Activated CD8-positive, alpha-beta memory T cell treated with anti-CD3 and anti-CD28 coated beads for 1 hour (primary cell): Measurements from ENCODE around the gene ELOF1.
A peak's percentile ranks its signal among the peaks of the same experiment; 100 is the strongest.

Experiments
- DNase-seq, 2 donors: peaks; one replicate each; pipeline ENCODE4 v3.0.0-alpha.2; 2020; ENCODE audit warnings: low read depth in 1 of 2; ENCODE audit errors: extremely low read depth in 1 of 2

Gene ELOF1

GRCh38 chr19:11535792-11536595 is 23.0 kb downstream of the ELOF1 start:
- peak; percentile 53 to 77 for DNase-seq

DNA sequence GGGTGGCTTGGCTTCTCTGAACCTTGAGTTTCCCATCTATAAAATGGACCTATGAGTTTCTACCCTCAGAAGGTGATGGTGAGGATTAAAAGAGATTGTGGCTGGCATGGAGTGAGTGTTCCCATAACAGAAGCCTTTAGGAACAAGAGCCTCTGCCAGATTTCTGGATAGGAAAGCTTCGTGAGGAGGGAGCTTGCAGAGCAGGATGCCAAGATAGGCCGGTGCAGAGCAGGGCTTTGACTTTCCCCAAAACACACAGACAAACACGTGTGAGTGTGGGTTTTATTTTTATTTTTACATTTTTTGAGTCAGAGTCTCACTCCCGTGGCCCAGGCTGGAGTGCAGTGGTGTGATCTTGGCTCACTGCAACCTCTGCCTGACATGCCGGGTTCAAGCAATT is 24.1 kb downstream of the ELOF1 start:
- no peak for DNase-seq

GRCh38 chr19:11534538-11534937 is 24.5 kb downstream of the ELOF1 start:
- DNase-seq, result no peak

DNA sequence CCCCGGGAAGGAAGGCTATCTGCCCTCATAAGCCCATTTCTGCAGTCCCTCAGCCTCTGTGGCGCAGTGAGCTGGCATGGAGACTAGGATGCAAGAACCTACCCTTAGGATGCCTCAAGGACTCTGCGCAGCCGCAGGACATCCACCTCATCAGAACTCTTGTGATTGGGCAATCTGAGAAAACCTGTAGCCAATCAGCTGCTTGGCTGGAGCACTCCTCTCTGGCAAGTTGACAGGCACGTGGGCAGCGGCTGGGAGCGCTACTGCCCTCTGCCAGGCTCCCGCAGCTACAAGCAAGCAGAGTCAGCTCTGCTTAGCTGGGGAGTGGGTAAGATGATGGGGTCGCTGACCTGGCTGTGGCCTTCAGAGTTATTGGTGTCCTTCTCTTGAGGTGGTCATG is 28.6 kb downstream of the ELOF1 start:
- DNase-seq, result no peak

DNA sequence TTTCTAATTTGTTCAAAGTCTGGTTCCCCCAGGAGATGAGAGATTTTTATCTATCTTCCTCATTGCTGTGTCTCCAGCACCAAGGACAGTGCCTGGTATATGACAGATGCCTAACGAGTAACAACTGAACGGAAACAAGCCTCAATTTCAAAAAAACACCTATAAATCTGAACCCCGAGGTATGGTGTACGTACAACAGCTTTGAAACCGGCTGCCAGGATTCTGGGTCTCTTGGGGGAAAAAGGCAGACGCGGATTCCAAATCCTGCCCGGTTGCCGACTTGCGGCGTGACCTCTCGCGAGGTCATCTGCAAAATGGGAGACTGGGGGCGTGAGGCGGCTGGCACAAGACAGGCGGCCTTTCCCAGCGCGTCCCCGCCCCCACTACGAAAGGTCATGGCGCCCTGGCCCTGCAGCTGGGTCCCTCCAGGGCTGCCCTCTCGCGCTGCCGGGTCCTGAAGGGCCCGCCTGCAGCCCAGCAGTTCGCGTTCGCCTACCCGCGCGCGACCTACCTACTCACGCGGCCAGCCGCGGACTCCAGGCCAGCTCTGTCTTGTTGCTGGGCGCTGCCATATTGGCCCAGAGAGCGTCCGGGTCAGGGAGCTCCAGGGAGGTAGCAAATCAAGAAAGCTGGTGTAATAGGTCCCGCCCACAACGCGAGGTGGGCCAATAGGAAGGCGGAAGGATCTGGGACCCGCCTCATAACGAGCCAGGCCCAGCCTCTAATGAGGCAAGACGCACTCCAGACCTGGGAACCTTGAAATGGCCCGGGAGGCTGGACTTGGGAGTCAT is 30.3 kb downstream of the ELOF1 start, which contains the start of gene ECSIT:
TSS of gene ECSIT (minus strand) at position 584 of the 791 bp plus-strand sequence. CDS start 9,964 bp downstream, outside the sequence.
- DNase-seq, result peak; percentile 78 to 79

- no peak for DNase-seq
Observed at GRCh38 chr19:11519138-11519537, 39.9 kb downstream of the ELOF1 start.

- DNase-seq, result no peak
Observed at GRCh38 chr19:11513946-11514345, 45.1 kb downstream of the ELOF1 start.

GRCh38 chr19:11510444-11510843 is 48.6 kb downstream of the ELOF1 start:
- no peak for DNase-seq

DNA sequence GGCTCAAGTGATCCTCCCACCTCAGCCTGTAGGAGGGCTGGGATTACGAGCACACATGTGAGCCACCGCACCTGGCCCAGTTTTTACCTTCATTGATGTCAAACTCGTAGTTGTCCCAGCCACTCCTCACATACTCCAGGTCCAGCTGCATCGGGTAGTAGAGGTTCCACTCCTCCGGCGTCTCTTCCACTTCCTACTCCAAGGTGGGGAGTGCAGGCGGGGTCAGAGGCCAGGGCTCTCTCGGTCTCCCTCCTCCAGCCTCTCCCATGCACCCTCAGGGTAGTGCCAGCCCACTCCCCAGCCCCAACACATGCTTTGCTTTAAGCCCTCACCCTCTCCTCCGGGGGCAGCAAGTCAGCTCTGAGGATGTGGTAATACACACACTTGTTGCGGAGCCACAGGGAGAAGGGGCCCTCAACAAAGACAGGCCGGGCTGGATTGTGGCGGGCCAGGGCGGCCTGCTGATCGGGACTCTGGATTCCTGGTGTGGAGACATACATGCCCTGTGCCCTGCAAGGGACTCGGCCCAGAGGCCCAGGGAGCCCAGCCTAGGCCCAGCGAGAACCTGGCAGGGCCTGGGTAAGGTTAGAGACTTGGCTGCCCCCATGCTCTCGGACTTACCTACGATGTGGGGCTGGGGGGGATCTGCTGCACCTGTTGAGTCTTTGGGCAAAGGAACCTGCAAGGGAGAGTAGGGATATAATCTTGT is 51.5 kb downstream of the ELOF1 start:
- DNase-seq, result no peak

GRCh38 chr19:11506967-11507366 is 52.1 kb downstream of the ELOF1 start:
- DNase-seq, result no peak

- no peak for DNase-seq
Observed at GRCh38 chr19:11506101-11506555, 52.9 kb downstream of the ELOF1 start.

- peak; percentile 88 to 91 for DNase-seq
Observed at GRCh38 chr19:11505504-11506100, 53.4 kb downstream of the ELOF1 start, which contains the start of gene ZNF653. ZNF653 (minus strand) TSS chr19:11505839; CDS start chr19:11505786, 53 bp downstream.

DNA sequence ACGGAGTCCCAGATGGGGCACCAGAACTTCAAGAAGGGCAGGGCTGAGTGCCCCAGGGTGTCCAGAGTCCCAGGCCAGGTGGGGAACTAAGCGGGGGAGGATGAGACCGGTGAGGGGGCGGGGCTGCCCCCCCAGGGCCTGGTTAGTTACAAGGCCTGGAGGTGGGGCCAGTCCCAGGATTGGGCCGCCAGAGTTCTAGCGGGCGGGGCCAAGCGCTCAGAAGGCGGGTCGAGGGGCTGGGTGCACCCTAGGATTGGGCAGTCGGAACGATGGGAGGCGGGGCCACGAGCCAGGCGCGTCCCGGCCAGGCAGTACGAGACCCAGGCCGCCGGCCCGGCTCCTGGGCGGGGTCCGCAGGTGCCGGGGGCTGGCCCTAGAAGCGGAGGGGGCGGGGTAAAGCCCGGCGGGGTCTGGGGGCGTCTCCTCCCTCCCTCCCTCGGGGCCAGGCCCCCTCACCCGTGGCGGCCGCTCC is 54.0 kb downstream of the ELOF1 start:
- DNase-seq, result peak; percentile 90 to 94

DNA sequence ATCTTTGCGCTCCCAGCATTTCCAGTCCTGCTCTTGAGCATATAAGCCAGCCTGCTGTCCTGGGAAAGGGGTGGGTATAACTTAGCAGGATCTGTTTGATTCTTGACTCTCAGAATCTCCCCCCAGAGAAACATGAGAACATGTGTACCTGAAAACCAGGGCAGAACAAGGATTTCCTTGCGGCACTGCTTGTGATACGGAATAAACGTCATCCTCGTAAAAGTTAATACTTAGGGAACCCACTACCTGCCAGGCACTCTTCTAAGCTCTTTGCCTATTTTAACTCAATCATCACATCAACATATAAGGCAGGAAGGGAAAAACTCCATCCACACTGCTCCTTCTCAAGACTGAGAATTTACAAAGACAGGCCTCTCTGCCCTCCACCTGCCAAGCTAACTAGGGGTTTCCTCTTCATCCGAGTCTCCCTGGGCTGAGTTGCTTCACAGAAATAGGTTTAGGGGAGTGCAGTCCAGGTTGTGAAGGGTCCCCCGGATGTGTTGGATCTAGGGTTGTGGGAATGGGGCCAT is 54.5 kb downstream of the ELOF1 start:
- no peak for DNase-seq
